RWPE2 (cell line): ENCODE results near the gene PPM1E.

ENCODE experiments used
- ATAC-seq: fragments of 200-7000 bp; cut with Tn5 transposase; 3 replicates; pipeline ENCODE4 v1.9.1; 2021; ENCODE audit warnings: low read depth
- DNase-seq: peaks from one replicate; pipeline ENCODE4 v3.0.0-alpha.2; 2020; ENCODE audit warnings: low spot score
- H3K27ac ChIP-seq: fragments of 450-650 bp; 2 replicates; pipeline ENCODE4 v1.5.1; 2017; ENCODE audit warnings: mild to moderate bottlenecking; ENCODE audit not compliant: poor library complexity, severe bottlenecking
- H3K27me3 ChIP-seq: fragments of 250-450 bp; sonication (Bioruptor Pico); 2 replicates; pipeline ENCODE4 v1.5.1; 2021; ENCODE audit warnings: mild to moderate bottlenecking, moderate library complexity; ENCODE audit not compliant: insufficient read depth, poor library complexity, severe bottlenecking
- H3K36me3 ChIP-seq: fragments of 250-450 bp; sonication (Bioruptor Pico); 2 replicates; pipeline ENCODE4 v1.5.1; 2020; ENCODE audit warnings: low read depth, mild to moderate bottlenecking, moderate library complexity
- H3K4me1 ChIP-seq: fragments of 250-450 bp; sonication (Bioruptor Pico); 2 replicates; pipeline ENCODE4 v1.5.1; 2021; ENCODE audit warnings: mild to moderate bottlenecking, moderate library complexity; ENCODE audit not compliant: insufficient read depth, poor library complexity, severe bottlenecking
- H3K4me3 ChIP-seq: fragments of 250-450 bp; sonication (Bioruptor Pico); 2 replicates; pipeline ENCODE4 v1.5.1; 2021; ENCODE audit warnings: mild to moderate bottlenecking, moderate library complexity; ENCODE audit not compliant: severe bottlenecking
- H3K9me3 ChIP-seq: fragments of 250-450 bp; sonication (Bioruptor Pico); 2 replicates; pipeline ENCODE4 v1.5.1; 2021; ENCODE audit warnings: mild to moderate bottlenecking, moderate library complexity; ENCODE audit not compliant: severe bottlenecking
- CTCF ChIP-seq: fragments of 450-650 bp; IDR thresholded peaks from one replicate; pipeline ENCODE4 v1.5.1; 2017; ENCODE audit warnings: mild to moderate bottlenecking, moderate library complexity; ENCODE audit not compliant: poor library complexity, severe bottlenecking

The PPM1E gene

DNA sequence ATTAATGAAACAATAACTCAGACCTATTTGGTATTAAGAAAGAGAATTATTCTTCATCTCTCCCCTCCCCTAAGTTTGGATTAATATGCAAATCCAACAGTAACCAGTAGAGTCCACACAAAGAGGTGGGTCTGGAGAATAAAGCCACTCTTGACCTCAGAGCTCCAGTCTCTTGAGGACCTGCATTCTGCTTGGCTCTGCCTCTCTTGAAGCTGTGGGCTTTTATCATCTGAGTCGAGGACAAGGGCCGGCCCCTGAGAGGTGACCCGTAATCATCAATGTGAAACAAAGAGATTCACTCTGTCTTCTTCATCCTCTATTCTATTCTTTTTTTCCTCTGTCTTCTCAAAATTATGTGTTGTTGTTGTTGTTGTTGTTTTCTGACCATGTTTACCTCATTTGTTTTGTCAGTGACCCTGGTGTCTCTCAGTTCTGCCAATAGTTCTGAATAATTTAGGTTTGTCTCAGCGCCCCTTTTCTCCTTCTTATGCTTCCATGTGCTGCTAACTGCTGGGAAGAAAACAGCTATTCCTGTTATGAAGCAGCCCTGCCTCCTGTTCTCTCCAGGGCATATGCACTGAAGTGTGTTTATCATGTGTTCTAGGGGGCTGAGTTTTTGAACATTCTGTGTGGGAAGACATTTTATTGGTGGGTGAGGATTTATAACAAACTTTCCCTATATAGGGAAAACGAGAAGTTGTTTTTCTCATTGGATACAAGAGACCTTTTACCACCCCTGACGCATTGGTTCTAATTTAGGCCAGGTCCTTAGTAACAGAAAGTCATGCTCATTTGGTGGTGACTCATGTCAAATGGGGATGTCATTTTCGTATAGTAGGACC lies 215.2 kb downstream of the PPM1E start:
- H3K9me3 ChIP-seq = no peaks in the 10 kb centered on the region
- no peaks in the 10 kb centered on the region for H3K4me1 ChIP-seq
- DNase-seq (no peak), ATAC-seq (no peak)
- no peaks in the 10 kb centered on the region for H3K27me3 ChIP-seq
- no peaks in the 10 kb centered on the region for H3K36me3 ChIP-seq
- TF ChIP-seq CTCF = no peak
- no peak overlapping the region for H3K4me3 ChIP-seq
- H3K27ac ChIP-seq = no peak overlapping the region

DNA sequence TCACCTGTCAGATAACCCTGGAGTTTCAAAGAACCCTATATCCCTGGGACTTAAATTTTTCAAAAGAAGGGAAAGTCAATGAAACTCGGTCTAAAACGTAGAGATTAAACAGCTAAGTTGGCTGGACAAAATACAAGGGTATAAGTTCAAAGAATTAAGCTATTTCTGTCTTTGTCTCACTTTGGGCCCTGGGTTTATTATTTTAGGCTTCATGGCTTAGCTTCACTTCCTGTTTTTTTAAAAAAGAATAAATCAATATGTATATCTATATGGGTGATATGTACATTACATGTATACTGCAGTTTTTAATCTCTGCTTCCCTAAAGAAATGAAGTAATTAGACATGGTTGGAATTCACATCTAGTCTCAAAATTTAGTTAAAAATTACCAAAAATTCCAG lies 218.7 kb downstream of the PPM1E start:
- no peak for ATAC-seq
- H3K27ac ChIP-seq = no peak overlapping the region

DNA sequence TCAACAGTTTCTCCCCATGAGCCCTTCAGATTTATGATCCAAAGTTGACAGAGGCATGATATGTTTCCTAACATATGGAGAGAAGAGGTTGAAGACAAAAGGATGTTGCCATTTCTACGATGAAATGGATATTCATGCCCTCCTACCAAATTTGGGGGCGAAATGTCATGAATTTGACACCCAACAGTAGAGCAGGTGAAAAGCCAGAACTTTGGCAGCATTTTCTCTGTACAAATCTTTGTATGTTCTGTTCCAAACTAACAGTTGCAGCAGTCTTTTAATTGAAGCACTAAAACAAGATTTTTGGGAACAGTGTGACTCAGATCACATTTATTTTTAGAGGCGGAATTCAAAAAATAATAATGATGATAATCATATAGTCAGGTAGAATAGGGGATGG lies 220.9 kb downstream of the PPM1E start:
- Histone ChIP-seq H3K36me3 (no peaks in the 10 kb centered on the region), H3K4me3 (no peak overlapping the region), H3K27me3 (no peaks in the 10 kb centered on the region), H3K9me3 (no peaks in the 10 kb centered on the region), H3K4me1 (no peaks in the 10 kb centered on the region), H3K27ac (no peak overlapping the region)
- DNase-seq (no peak), ATAC-seq (no peak)
- no peak for TF ChIP-seq CTCF

More for the DNA sequence above, 218.7 kb downstream of the PPM1E start:
- H3K4me1 ChIP-seq = no peaks in the 10 kb centered on the region
- H3K9me3 ChIP-seq = no peaks in the 10 kb centered on the region
- no peak overlapping the region for H3K4me3 ChIP-seq
- DNase-seq = no peak
- no peaks in the 10 kb centered on the region for H3K36me3 ChIP-seq
- H3K27me3 ChIP-seq = no peaks in the 10 kb centered on the region
- TF ChIP-seq CTCF = no peak

GRCh38 chr17:58980706-58981481 lies 225.2 kb downstream of the PPM1E start:
- Histone ChIP-seq H3K4me3 (no peak overlapping the region), H3K4me1 (no peaks in the 10 kb centered on the region), H3K9me3 (no peaks in the 10 kb centered on the region), H3K36me3 (no peaks in the 10 kb centered on the region), H3K27ac (no peak overlapping the region), H3K27me3 (no peaks in the 10 kb centered on the region)
- no peak for TF ChIP-seq CTCF
- ATAC-seq (no peak), DNase-seq (no peak)
